H9 (cell line): ENCODE measurements around the gene PLAC8. TPM values are rescaled to one million over a fixed set of nuclear protein-coding genes. Genes with fewer than 3 reads are reported as not detected.
"Not testable (repeated sequence)": the region's sequence is repeated elsewhere in the genome, so short reads cannot be mapped to it uniquely, and the experiment has no call there.

Source experiments
- DNase-seq: peaks from one replicate; pipeline ENCODE4 v3.0.0-alpha.2; 2017
- H2AFZ ChIP-seq: one replicate; pipeline ENCODE4 v1.6.1; 2013; ENCODE audit warnings: mild to moderate bottlenecking, low read length, control low read depth, moderate library complexity
- H2AK5ac ChIP-seq: 2 replicates; pipeline ENCODE4 v1.6.1; 2013; ENCODE audit warnings: low read length, control low read depth, mixed read lengths; ENCODE audit not compliant: insufficient read length
- H2BK120ac ChIP-seq: one replicate; pipeline ENCODE4 v1.6.1; 2013; ENCODE audit warnings: low read depth, mild to moderate bottlenecking, low read length, control low read depth, inconsistent platforms; ENCODE audit not compliant: poor library complexity, severe bottlenecking
- H2BK12ac ChIP-seq: 2 replicates; pipeline ENCODE4 v1.6.1; 2013; ENCODE audit warnings: low read length, control low read depth, mixed read lengths, low read depth; ENCODE audit not compliant: insufficient read length
- H2BK15ac ChIP-seq: 2 replicates; pipeline ENCODE4 v1.6.1; 2013; ENCODE audit warnings: low read depth, low read length, control low read depth
- H2BK20ac ChIP-seq: one replicate; pipeline ENCODE4 v1.6.1; 2013; ENCODE audit warnings: low read depth, mild to moderate bottlenecking, low read length, control low read depth, inconsistent platforms; ENCODE audit not compliant: poor library complexity, severe bottlenecking
- H2BK5ac ChIP-seq: 2 replicates; pipeline ENCODE4 v1.6.1; 2013; ENCODE audit warnings: low read length, control low read depth, mixed read lengths; ENCODE audit not compliant: insufficient read length
- H3K14ac ChIP-seq: 2 replicates; pipeline ENCODE4 v1.6.1; 2013; ENCODE audit warnings: low read length, control low read depth; ENCODE audit not compliant: insufficient read depth
- H3K18ac ChIP-seq: 2 replicates; pipeline ENCODE4 v1.6.1; 2013; ENCODE audit warnings: low read depth, mild to moderate bottlenecking, mixed read lengths, low read length, control low read depth; ENCODE audit not compliant: insufficient read length
- H3K23ac ChIP-seq: 2 replicates; pipeline ENCODE4 v1.6.1; 2013; ENCODE audit warnings: low read length, control low read depth, mixed read lengths, low read depth; ENCODE audit not compliant: insufficient read length
- H3K23me2 ChIP-seq: 2 replicates; pipeline ENCODE4 v1.6.1; 2013; ENCODE audit warnings: low read depth, mild to moderate bottlenecking, mixed read lengths, low read length, control low read depth; ENCODE audit not compliant: insufficient read length, poor library complexity, severe bottlenecking
- H3K27ac ChIP-seq: 2 replicates; pipeline ENCODE4 v1.5.1; 2013; ENCODE audit warnings: low read length, control low read depth, mixed read lengths, low read depth; ENCODE audit not compliant: insufficient read length
- H3K27me3 ChIP-seq: 2 replicates; pipeline ENCODE4 v1.6.1; 2013; ENCODE audit warnings: low read length, control low read depth, inconsistent platforms; ENCODE audit not compliant: insufficient read depth
- H3K4ac ChIP-seq: 2 replicates; pipeline ENCODE4 v1.6.1; 2013; ENCODE audit warnings: low read depth, mild to moderate bottlenecking, control low read depth, inconsistent platforms, low read length, moderate library complexity
- H3K4me1 ChIP-seq: 2 replicates; pipeline ENCODE4 v1.6.1; 2013; ENCODE audit warnings: low read length, control low read depth, inconsistent platforms; ENCODE audit not compliant: insufficient read depth
- H3K4me2 ChIP-seq: 2 replicates; pipeline ENCODE4 v1.6.1; 2013; ENCODE audit warnings: low read length, control low read depth, mixed read lengths; ENCODE audit not compliant: insufficient read length, insufficient read depth
- H3K56ac ChIP-seq: 2 replicates; pipeline ENCODE4 v1.6.1; 2013; ENCODE audit warnings: low read depth, mild to moderate bottlenecking, mixed read lengths, low read length, control low read depth; ENCODE audit not compliant: insufficient read length
- H3K79me1 ChIP-seq: 2 replicates; pipeline ENCODE4 v1.6.1; 2013; ENCODE audit warnings: low read depth, mild to moderate bottlenecking, moderate library complexity, low read length, control low read depth, inconsistent platforms; ENCODE audit not compliant: insufficient read depth, poor library complexity, severe bottlenecking
- H3K79me2 ChIP-seq: 2 replicates; pipeline ENCODE4 v1.6.1; 2013; ENCODE audit warnings: low read length, control low read depth, inconsistent platforms; ENCODE audit not compliant: insufficient read depth
- H3K9ac ChIP-seq: 2 replicates; pipeline ENCODE4 v1.6.1; 2013; ENCODE audit warnings: low read length, control low read depth, mixed read lengths; ENCODE audit not compliant: insufficient read length; ENCODE audit errors: extremely low read depth
- H3K9me3 ChIP-seq: one replicate; pipeline ENCODE4 v1.6.1; 2013; ENCODE audit warnings: low read depth, low read length, inconsistent platforms; ENCODE audit not compliant: control insufficient read depth
- H3T11ph ChIP-seq: one replicate; pipeline ENCODE4 v1.6.1; 2013; ENCODE audit warnings: mild to moderate bottlenecking, low read length, control low read depth, inconsistent platforms
- H4K20me1 ChIP-seq: one replicate; pipeline ENCODE4 v1.6.1; 2013; ENCODE audit not compliant: control insufficient read depth, insufficient read length, insufficient read depth
- H4K5ac ChIP-seq: 2 replicates; pipeline ENCODE4 v1.6.1; 2013; ENCODE audit warnings: low read depth, mild to moderate bottlenecking, mixed read lengths, low read length, control low read depth; ENCODE audit not compliant: insufficient read length
- H4K8ac ChIP-seq: replicated peaks from 2 replicates; pipeline ENCODE4 v1.6.1; 2013; ENCODE audit warnings: low read length, control low read depth, mixed read lengths, low read depth; ENCODE audit not compliant: insufficient read length
- H4K91ac ChIP-seq: 2 replicates; pipeline ENCODE4 v1.6.1; 2013; ENCODE audit warnings: low read depth, mild to moderate bottlenecking, moderate library complexity, mixed read lengths, low read length, control low read depth; ENCODE audit not compliant: insufficient read length
- H3K27ac Mint-ChIP-seq, 3 experiments: 2 replicates in 2 of 3; 3 replicates in 1 of 3; pipeline ENCODE4 v1.8.0; 2020 to 2021; ENCODE audit warnings: mixed read lengths in 3 of 3, mild to moderate bottlenecking in 1 of 3, moderate library complexity in 1 of 3
- H3K27me3 Mint-ChIP-seq: 2 replicates; pipeline ENCODE4 v1.8.0; 2021; ENCODE audit warnings: low read depth, mild to moderate bottlenecking, moderate library complexity, mixed read lengths
- H3K36me3 Mint-ChIP-seq, 3 experiments: 2 replicates in 2 of 3; 3 replicates in 1 of 3; pipeline ENCODE4 v1.8.0; 2020 to 2021; ENCODE audit warnings: low read depth in 3 of 3, mixed read lengths in 3 of 3; ENCODE audit not compliant: insufficient read depth in 1 of 3
- H3K4me1 Mint-ChIP-seq, 2 experiments: 2 replicates each; pipeline ENCODE4 v1.8.0; 2020; ENCODE audit warnings: mixed read lengths in 2 of 2
- H3K4me3 Mint-ChIP-seq, 2 experiments: 2 replicates in 1 of 2; 3 replicates in 1 of 2; pipeline ENCODE4 v1.8.0; 2020 to 2021; ENCODE audit warnings: mild to moderate bottlenecking in 2 of 2, mixed read lengths in 2 of 2, moderate library complexity in 1 of 2
- H3K9me3 Mint-ChIP-seq, 2 experiments: 2 replicates in 1 of 2; 3 replicates in 1 of 2; pipeline ENCODE4 v1.8.0; 2020; ENCODE audit warnings: mild to moderate bottlenecking in 2 of 2, mixed read lengths in 2 of 2, moderate library complexity in 1 of 2
- CTCF ChIP-seq: fragments of 200-600 bp; sonication (generic); conservative IDR thresholded peaks from 3 replicates; pipeline ENCODE4 v1.8.0; 2021; ENCODE audit warnings: antibody characterized with exemption, mild to moderate bottlenecking
- WGBS: extraction: QIAGEN DNeasy Blood & Tissue Kit; methylation state at CpG from one replicate; pipeline ENCODE4 v1.1.7; 2013; ENCODE audit warnings: missing lambda C conversion rate, low lambda C conversion rate, mixed read lengths; ENCODE audit not compliant: insufficient read length; ENCODE audit errors: extremely low coverage; 5-methylcytosine and 5-hydroxymethylcytosine counted together
- total RNA-seq: library from RNA; stranded (reverse); gene quantifications from 2 replicates; pipeline ENCODE4 v1.2.1, GENCODE V29; 2021

The PLAC8 gene
- total RNA-seq, 1 experiment from 2014 or later: 1.6 TPM

GRCh38 chr4:83043801-83044407 is 70.6 kb downstream of the PLAC8 start:
- Histone ChIP-seq H3K9me3 (no peaks in the 10 kb centered on the region), H4K5ac (no peak overlapping the region), H3K4ac (no peak overlapping the region), H2BK120ac (no peak overlapping the region), H3K56ac (no peak overlapping the region), H3K79me1 (no peaks in the 10 kb centered on the region), H3K23me2 (no peaks in the 10 kb centered on the region), H3T11ph (no peak overlapping the region), H2BK20ac (no peak overlapping the region), H4K20me1 (no peaks in the 10 kb centered on the region), H3K79me2 (no peaks in the 10 kb centered on the region), H3K27ac (no peak overlapping the region), H3K27me3 (no peaks in the 10 kb centered on the region), H3K9ac (no peak overlapping the region), H3K23ac (no peak overlapping the region), H3K14ac (no peak overlapping the region), H2BK12ac (no peak overlapping the region), H4K8ac (no peak overlapping the region), H2AK5ac (no peak overlapping the region), H2BK15ac (no peak overlapping the region), H4K91ac (no peak overlapping the region), H3K4me2 (no peak overlapping the region), H2AFZ (no peak overlapping the region), H3K4me1 (no peaks in the 10 kb centered on the region), H3K18ac (no peak overlapping the region), H2BK5ac (no peak overlapping the region)
- WGBS: no CpG with 5 or more reads among the region's 14 CpGs
- Mint-ChIP-seq H3K4me1 (0 out of 4 replicates have a peak, but pooled peaks cover 0 to 3% of the 10 kb centered on the region in 2 experiments), H3K36me3 (peaks cover 0 to 4% (median under 1%) of the 10 kb centered on the region in 3 experiments; a peak in 4 of 7 replicates), H3K27ac (no peak overlapping the region), H3K4me3 (no peak overlapping the region), H3K27me3 (no peaks in the 10 kb centered on the region), H3K9me3 (no peaks in the 10 kb centered on the region)
- no peak for DNase-seq
- no peak for TF ChIP-seq CTCF

- H4K5ac ChIP-seq, H3K23ac ChIP-seq, H3K9me3 ChIP-seq, H3K9me3 Mint-ChIP-seq, H2BK120ac ChIP-seq, H3K18ac ChIP-seq, H3T11ph ChIP-seq, H3K4me1 ChIP-seq, H3K27ac Mint-ChIP-seq, H3K36me3 Mint-ChIP-seq, H3K4ac ChIP-seq, H3K4me1 Mint-ChIP-seq, H3K9ac ChIP-seq, H3K14ac ChIP-seq, H3K56ac ChIP-seq, H3K79me2 ChIP-seq, H3K4me3 Mint-ChIP-seq, H4K20me1 ChIP-seq, H2AFZ ChIP-seq, H3K4me2 ChIP-seq, H3K23me2 ChIP-seq, H3K27me3 ChIP-seq, H3K27me3 Mint-ChIP-seq, H3K79me1 ChIP-seq, H2BK5ac ChIP-seq, H4K8ac ChIP-seq, DNase-seq, H2AK5ac ChIP-seq, H2BK15ac ChIP-seq, H2BK12ac ChIP-seq, H2BK20ac ChIP-seq, H4K91ac ChIP-seq, H3K27ac ChIP-seq: not testable (repeated sequence)
- no CpG with 5 or more reads among the region's 2 CpGs for WGBS
These were observed 71.4 kb downstream of the PLAC8 start for GRCh38 chr4:83043157-83043556.
